ENCODE measurements around the gene B3GNT9.
A peak's percentile ranks its signal among the peaks of the same experiment; 100 is the strongest.

Gene B3GNT9

DNA sequence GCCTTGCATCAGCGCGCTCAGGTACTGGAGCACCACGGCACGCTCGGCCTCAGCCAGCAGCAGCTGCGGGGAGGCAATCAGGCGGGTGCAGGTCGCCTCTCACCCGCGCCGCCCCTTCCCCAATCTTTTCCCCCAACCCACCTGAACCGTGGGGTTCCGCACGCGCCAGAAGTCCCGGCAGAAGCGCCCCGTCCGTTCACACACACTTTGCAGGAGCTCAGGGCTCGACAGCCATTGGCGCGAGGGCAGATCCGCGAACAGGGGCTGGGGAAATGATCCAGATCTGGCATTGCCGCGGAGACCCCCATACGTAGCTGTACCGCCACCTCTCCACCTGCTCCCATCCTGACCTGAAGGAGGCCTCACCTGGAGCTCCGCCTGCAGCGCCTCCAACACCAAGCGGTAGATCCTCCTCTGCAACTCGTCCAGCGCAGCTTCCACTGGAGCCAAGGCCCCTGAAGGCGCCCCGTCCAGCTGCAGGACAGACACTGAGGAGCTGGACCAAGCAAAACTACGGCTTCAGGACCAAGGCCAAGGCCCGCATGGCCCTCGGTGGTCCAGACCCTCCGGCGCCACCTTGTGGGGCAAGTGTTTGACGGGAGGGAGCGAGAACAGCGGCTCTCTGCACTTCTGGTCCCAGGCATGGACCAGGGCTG is 34.3 kb upstream of the B3GNT9 start:
- peak; percentile 80 for DNase-seq

- DNase-seq: no peak
Measured at GRCh38 chr16:67184453-67184994, 33.7 kb upstream of the B3GNT9 start.

DNA sequence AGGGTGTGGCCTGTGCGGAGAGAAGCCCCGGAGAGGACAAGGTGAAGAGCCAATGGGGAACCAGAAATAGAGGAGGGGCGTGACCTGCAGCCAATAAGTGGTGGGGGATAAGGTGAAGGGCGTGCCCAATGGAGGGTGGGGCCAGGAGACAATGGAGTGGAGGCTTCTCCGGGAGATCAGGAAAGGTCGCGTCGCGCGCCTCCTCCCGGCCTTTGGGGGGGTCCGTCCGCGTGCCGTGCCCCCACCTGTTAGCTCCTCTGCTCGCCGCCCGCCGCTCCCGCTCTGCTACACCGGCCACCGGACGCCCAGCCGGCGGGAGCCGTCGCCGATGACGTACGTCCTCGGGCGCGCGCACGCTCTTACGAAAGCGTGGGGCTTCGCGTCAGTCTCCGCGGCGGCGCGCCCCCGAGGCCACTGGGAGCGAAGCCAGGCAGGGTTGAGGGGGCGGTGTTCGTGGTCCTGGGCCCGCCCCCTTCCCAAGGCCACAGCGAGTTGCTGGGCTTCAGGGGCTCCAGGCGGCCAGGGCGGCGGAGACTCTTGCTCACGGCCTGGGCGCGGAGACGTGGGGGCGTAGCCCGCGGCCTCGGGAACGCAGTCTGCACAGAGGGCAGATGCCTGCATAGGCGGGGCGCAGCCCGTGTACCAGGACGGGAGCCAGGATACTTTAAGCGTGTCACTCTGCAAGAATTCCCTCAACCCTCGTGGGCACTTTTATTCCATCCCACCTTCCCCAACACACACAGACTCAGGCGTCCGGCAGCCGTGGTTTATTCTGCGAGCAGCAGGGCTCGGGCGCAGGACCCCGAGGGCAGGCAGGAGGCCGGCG is 33.0 kb upstream of the B3GNT9 start, which contains the start of gene MATCAP1:
MATCAP1 (minus strand) TSS at position 337 of the 826 bp plus-strand sequence. CDS start 3,353 bp downstream, outside the sequence.
- peak; percentile 87 for DNase-seq

GRCh38 chr16:67183284-67183626 is 32.5 kb upstream of the B3GNT9 start:
- no peak for DNase-seq

DNA sequence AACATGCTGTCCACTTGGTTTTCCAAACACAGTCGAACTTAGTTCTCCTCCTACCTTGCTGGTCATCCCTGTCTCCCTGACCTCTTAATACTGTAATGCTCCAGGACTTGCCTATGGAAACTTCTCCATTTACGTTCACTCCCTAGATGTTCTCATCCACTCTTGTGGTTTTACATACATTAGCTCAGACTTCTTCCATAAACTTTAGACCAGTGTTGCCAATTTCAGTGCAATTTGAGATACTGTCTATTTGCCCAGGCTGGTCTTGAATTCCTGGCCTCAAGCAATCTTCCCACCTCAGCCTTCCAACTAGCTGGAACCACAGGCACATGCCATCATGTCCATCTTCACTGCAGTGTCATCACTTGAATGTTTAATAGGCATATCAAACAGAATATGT is 31.5 kb upstream of the B3GNT9 start:
- no peak for DNase-seq

DNA sequence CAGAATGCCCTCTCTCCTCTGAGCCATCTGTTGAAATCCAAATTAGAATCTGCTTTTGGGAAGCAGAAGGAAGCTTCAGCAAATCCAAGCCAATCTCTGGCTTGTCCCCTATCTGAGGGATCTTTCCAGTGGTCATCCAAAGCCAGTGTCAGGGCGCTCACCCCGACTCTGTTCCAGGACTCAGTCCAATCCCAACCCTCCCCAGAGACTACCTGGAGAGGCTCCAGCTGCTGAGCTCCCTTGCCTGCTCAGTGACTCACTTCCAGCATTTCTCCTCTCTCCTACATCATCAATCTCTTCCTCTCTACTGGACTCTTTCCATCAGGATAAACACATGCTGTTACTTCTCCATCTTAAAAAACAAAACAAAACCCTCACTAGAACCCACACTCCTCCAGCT is 30.5 kb upstream of the B3GNT9 start:
- no peak for DNase-seq

GRCh38 chr16:67180166-67180565 is 29.4 kb upstream of the B3GNT9 start:
- DNase-seq: no peak

DNA sequence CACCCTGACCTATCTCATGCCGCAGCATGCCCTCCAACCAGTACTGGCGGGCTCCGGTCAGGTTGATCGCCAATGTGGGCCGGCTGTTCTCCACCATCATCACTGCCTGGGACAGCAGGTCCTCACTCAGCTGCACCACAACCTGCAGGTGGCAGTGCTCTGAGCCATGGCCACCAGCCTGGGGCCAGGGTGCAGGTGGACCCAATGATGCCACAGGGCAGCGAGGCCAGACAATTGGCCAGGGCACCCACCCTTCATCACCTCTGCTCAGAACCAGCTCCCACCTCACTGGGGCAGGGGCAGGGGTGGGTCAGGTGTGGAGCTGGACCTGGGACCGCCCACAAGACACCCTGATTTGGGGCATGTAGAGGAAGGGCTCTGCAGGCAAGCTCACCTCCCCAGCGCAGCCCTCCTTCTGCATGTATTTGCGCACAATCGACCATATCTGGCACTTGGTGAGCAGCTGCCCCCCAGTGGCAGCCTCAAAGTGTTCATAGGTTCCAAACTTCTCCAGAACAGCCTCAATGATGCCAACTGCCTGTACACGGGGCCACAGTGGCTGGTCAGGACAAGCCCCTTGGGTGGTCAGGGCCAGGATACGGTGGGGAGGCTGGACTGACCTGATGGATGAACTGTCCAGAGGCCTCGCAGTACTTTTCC is 28.8 kb upstream of the B3GNT9 start:
- no peak for DNase-seq

DNA sequence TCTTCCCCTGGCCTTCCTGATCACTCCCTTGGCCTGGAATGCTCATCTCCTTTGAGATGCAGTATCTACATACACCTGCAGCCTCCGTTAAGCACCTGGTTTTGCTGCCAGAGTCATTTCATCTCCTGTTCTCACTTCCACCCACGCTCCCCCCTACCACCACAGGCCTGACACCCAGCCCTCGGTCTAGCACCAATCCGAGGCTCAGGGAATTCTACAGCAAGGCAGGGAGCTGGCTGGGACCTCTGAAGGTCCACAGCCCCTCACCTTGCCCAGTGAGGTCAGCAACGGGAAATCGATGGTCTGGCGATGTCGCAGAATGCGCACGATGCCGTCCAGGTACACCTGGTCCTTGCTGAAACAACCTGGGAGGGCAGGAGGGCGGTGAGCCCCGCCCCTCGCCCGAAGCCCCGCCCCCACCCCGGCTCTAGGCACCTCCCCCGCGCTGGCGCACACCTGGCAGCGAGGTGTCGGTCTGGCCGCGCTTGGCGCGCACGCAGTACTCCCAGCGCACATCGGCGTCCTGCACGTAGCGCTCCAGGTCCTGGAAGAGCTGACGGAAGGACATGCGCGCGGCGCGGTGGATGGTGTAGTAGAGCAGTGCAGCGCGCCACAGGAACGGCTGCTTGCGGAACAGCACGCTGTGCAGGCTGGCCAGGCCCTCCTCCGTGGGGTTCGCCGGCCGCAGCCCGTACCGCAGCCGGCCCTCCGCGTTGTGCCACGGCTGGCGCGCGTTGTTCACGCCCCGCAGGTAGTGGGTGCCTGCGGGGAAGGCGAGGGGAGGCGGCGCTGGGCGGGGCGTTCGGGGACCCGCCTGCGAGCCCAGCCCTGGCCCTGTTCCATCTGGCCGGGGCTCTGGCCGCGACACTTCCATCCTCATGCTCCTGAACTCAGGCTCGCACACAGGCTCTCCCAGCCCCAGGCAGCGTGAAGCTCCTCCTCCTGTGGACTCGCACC is 27.2 kb upstream of the B3GNT9 start:
- peak; percentile 18 for DNase-seq

- DNase-seq: no peak
Measured at GRCh38 chr16:67176662-67177061, 25.9 kb upstream of the B3GNT9 start.

- DNase-seq: no peak
Measured at GRCh38 chr16:67174706-67175231, 24.0 kb upstream of the B3GNT9 start.

DNA sequence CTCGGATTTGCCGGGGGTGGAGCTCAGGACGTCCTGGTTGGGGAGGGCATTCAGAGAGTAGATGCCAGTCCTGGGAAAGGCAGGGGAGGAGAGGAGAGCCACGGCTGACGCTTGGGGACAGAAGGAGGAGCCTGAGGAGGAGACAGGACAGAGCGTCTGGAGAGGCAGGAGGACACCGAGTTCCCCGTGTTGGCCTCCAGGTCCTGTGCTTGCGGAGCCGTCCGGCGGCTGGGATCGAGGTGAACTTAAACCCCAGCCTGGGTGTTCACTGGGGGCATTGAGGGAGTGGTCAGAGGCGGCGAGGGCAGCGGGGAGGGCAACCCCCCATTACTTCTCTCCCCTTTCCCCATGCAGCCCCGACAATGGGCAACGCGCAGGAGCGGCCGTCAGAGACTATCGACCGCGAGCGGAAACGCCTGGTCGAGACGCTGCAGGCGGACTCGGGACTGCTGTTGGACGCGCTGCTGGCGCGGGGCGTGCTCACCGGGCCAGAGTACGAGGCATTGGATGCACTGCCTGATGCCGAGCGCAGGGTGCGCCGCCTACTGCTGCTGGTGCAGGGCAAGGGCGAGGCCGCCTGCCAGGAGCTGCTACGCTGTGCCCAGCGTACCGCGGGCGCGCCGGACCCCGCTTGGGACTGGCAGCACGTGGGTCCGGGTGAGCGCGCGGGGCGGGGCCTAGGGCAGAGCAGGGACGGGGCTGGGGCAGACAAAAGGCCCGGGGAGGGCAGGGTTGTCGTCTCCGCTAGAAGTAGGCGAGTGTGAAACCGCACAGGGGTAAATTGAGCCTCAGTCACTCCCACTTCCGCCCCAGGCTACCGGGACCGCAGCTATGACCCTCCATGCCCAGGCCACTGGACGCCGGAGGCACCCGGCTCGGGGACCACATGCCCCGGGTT is 23.3 kb upstream of the B3GNT9 start:
- DNase-seq: peak; percentile 30

- DNase-seq: no peak
Measured at GRCh38 chr16:67173323-67173722, 22.5 kb upstream of the B3GNT9 start.

DNA sequence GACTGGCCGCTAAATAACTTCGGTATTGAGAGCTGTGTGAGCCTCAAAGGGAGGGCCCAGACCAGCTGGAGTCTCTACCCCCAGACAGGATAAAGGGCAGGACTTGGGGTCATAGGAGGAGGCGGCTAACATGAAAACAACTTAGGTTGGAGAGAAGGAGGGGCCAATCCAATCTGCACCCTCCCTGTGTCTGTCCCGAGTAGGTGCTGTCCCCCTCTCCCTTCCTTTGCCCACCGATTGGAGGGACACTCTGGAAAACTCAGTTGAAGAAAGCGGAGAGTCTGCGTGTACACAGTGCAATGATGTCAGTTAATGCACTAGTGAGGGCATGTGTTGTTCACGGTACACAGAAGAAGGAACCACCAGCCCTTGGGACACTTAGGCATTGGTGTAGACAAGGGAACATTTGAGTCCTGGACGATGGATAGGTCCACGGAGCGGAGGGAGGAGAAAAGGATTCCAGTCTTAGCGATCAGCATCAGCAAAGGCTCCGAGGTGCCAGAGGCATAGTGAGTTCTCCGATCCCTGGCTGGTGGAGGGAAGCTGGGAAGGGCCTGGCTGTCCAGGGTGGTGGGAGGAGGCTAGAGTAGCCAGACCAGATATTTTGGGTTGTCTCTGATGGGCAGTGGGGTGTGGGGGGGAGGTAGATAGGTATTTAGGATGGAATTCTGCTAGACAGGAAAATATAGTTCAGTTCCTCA is 20.3 kb upstream of the B3GNT9 start:
- no peak for DNase-seq

- DNase-seq: no peak
Measured at GRCh38 chr16:67170168-67170948, 19.6 kb upstream of the B3GNT9 start, which contains the start of gene NOL3. Gene NOL3, plus strand, starts transcription at chr16:67170538.

DNA sequence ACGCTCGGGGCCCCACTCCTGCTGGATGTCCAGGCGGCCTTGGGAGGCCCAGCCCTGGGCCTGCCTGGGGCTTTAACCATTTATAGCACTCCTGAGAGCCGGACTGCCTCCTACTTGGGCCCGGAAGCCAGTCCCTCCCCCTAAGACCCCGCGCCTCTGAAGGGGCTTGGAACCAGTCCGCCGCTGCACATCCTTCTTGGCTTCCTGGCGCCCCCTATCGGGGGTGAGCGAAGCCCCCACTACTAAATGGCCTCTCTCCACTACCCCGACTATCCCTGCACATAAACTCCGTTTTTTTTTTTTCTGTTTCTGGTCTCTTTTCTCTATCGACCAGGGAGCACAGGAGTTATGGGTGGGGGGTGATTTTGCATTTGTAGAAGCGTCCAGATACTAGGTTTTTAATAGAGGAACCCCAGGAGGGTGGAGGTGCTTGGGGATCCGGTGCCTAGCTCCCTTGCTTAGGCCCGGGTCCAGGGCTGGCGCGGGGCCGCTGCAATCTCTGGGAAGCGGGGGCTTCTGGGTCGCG is 18.9 kb upstream of the B3GNT9 start:
- DNase-seq: peak; percentile 32

GRCh38 chr16:67169011-67169451 is 18.2 kb upstream of the B3GNT9 start:
- no peak for DNase-seq

GRCh38 chr16:67167588-67167987 is 16.8 kb upstream of the B3GNT9 start:
- no peak for DNase-seq

- no peak for DNase-seq
Measured at GRCh38 chr16:67166598-67167168, 15.9 kb upstream of the B3GNT9 start.

Data from effector CD8-positive, alpha-beta T cell (primary cell).